Ectodermal cell (in vitro differentiated cells): ENCODE data around the gene MSGN1.

Source experiments
- H3K27ac ChIP-seq: 2 replicates; pipeline ENCODE4 v1.7.0; 2013; ENCODE audit warnings: mild to moderate bottlenecking, low read depth, low read length; ENCODE audit not compliant: insufficient read depth, poor library complexity, severe bottlenecking
- H3K27me3 ChIP-seq: 2 replicates; pipeline ENCODE4 v1.7.0; 2013; ENCODE audit warnings: mild to moderate bottlenecking, low read length; ENCODE audit not compliant: insufficient read depth, control insufficient read depth, poor library complexity, severe bottlenecking
- H3K36me3 ChIP-seq: one replicate; pipeline ENCODE4 v1.7.0; 2013; ENCODE audit warnings: low read length; ENCODE audit not compliant: control insufficient read depth, insufficient read depth
- H3K4me1 ChIP-seq: one replicate; pipeline ENCODE4 v1.7.0; 2013; ENCODE audit warnings: low read length; ENCODE audit not compliant: control insufficient read depth, insufficient read depth
- H3K4me3 ChIP-seq: 2 replicates; pipeline ENCODE4 v1.7.0; 2013; ENCODE audit warnings: low read depth, low read length, control low read depth; ENCODE audit not compliant: insufficient read depth
- H3K9me3 ChIP-seq: 2 replicates; pipeline ENCODE4 v1.7.0; 2013; ENCODE audit warnings: mild to moderate bottlenecking, low read length, moderate library complexity; ENCODE audit not compliant: control insufficient read depth
- WGBS, 2 experiments: methylation state at CpG; one replicate each; pipeline ENCODE4 v1.1.7; 2013; ENCODE audit warnings: missing lambda C conversion rate in 2 of 2; 5-methylcytosine and 5-hydroxymethylcytosine counted together

The MSGN1 gene

GRCh38 chr2:17845806-17846205 is 29.5 kb downstream of the MSGN1 start:
- Histone ChIP-seq H3K4me3 (no peak overlapping the region), H3K36me3 (no peaks in the 10 kb centered on the region), H3K4me1 (peaks cover 13% of the 10 kb centered on the region), H3K9me3 (no peaks in the 10 kb centered on the region), H3K27ac (no peak overlapping the region), H3K27me3 (no peaks in the 10 kb centered on the region)
- 93% methylated on average over 7 of the region's 7 CpGs for WGBS, 2 experiments

- H3K27me3 ChIP-seq: no peaks in the 10 kb centered on the region
- peaks cover 13% of the 10 kb centered on the region for H3K4me1 ChIP-seq
- H3K4me3 ChIP-seq: no peak overlapping the region
- WGBS, 2 experiments: 86 to 92% methylated on average over 2 to 3 of the region's 3 CpGs
- H3K27ac ChIP-seq: no peak overlapping the region
- no peaks in the 10 kb centered on the region for H3K36me3 ChIP-seq
- no peaks in the 10 kb centered on the region for H3K9me3 ChIP-seq
Measured at GRCh38 chr2:17846676-17847075, 30.4 kb downstream of the MSGN1 start.

- Histone ChIP-seq H3K36me3 (no peaks in the 10 kb centered on the region), H3K9me3 (no peaks in the 10 kb centered on the region), H3K27ac (no peak overlapping the region), H3K4me3 (no peak overlapping the region), H3K4me1 (peaks cover 13% of the 10 kb centered on the region), H3K27me3 (no peaks in the 10 kb centered on the region)
- 92 to 94% methylated on average over 2 of the region's 2 CpGs for WGBS, 2 experiments
Measured at GRCh38 chr2:17847236-17847635, 31.0 kb downstream of the MSGN1 start.

- Histone ChIP-seq H3K9me3 (no peaks in the 10 kb centered on the region), H3K4me1 (peaks cover 13% of the 10 kb centered on the region), H3K27me3 (no peaks in the 10 kb centered on the region), H3K27ac (no peak overlapping the region), H3K4me3 (no peak overlapping the region), H3K36me3 (no peaks in the 10 kb centered on the region)
- 64 to 66% methylated on average over 5 of the region's 5 CpGs for WGBS, 2 experiments
Measured at GRCh38 chr2:17849275-17849674, 33.0 kb downstream of the MSGN1 start.

- Histone ChIP-seq H3K4me1 (peaks cover 13% of the 10 kb centered on the region), H3K36me3 (no peaks in the 10 kb centered on the region), H3K9me3 (no peaks in the 10 kb centered on the region), H3K4me3 (no peak overlapping the region), H3K27me3 (no peaks in the 10 kb centered on the region), H3K27ac (no peak overlapping the region)
- WGBS, 2 experiments: 91% methylated on average over 4 of the region's 4 CpGs
Measured at GRCh38 chr2:17850151-17850550, 33.9 kb downstream of the MSGN1 start.

DNA sequence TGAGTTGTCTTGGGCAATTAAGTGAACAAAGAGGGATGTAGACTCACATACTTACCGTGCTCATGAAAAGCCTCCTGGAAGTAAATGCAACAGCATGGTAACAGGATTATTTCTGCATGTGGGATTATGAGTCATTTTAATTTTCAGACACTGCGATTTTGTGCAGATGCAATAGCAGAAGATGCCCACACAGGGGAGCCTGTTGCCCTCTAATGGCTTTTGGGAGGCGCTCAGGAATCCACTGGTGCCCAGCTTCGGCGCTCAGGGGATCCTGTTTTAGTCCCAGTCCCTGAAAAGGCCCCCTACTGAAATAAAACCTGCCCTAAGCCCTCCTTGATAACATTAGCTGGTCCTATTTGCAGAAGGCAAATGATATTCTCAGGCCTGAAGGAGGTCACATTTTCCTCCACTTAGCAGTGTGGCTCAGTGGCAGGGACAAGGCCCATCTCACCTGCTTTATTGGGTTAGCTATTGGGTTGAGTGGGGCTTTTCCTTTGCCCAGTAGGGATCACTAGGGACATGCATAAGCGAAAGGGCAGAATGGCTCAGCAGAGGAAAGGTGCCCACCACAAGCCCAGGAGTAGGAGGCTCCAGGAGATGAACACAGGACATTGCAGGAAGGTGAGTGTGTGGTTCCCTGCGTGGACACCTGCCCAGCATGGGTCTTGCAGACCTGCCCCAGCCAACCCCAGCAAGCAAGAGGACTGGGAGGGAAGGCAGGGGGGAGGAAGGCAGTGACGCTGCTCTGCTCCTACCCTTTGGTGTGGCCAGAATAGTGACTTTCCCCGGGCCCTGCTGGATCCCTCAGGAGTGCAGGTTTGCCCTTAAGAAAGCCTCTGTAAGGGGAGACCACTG is 35.7 kb downstream of the MSGN1 start:
- H3K9me3 ChIP-seq: no peaks in the 10 kb centered on the region
- H3K36me3 ChIP-seq: no peaks in the 10 kb centered on the region
- H3K27me3 ChIP-seq: no peaks in the 10 kb centered on the region
- WGBS, 2 experiments: 52 to 55% methylated on average over 9 of the region's 9 CpGs
- no peak overlapping the region for H3K4me3 ChIP-seq
- H3K27ac ChIP-seq: no peak overlapping the region
- peaks cover 13% of the 10 kb centered on the region for H3K4me1 ChIP-seq

GRCh38 chr2:17853799-17854198 is 37.5 kb downstream of the MSGN1 start:
- H3K27ac ChIP-seq: no peak overlapping the region
- H3K36me3 ChIP-seq: no peaks in the 10 kb centered on the region
- 62 to 76% methylated on average over 4 of the region's 4 CpGs for WGBS, 2 experiments
- H3K9me3 ChIP-seq: no peaks in the 10 kb centered on the region
- no peak overlapping the region for H3K4me3 ChIP-seq
- H3K27me3 ChIP-seq: no peaks in the 10 kb centered on the region
- H3K4me1 ChIP-seq: peaks cover 13% of the 10 kb centered on the region

GRCh38 chr2:17857021-17857420 is 40.8 kb downstream of the MSGN1 start:
- WGBS, 2 experiments: 63 to 66% methylated on average over 3 of the region's 3 CpGs
- Histone ChIP-seq H3K4me1 (no peaks in the 10 kb centered on the region), H3K36me3 (no peaks in the 10 kb centered on the region), H3K27ac (no peak overlapping the region), H3K27me3 (no peaks in the 10 kb centered on the region), H3K4me3 (no peak overlapping the region), H3K9me3 (no peaks in the 10 kb centered on the region)

GRCh38 chr2:17858064-17858463 is 41.8 kb downstream of the MSGN1 start:
- Histone ChIP-seq H3K4me1 (no peaks in the 10 kb centered on the region), H3K9me3 (no peaks in the 10 kb centered on the region), H3K27ac (no peak overlapping the region), H3K27me3 (no peaks in the 10 kb centered on the region), H3K4me3 (no peak overlapping the region), H3K36me3 (no peaks in the 10 kb centered on the region)
- 91% methylated on average over 1 of the region's 1 CpG; no CpG with 5 or more reads in 1 of the 2 experiments for WGBS, 2 experiments

DNA sequence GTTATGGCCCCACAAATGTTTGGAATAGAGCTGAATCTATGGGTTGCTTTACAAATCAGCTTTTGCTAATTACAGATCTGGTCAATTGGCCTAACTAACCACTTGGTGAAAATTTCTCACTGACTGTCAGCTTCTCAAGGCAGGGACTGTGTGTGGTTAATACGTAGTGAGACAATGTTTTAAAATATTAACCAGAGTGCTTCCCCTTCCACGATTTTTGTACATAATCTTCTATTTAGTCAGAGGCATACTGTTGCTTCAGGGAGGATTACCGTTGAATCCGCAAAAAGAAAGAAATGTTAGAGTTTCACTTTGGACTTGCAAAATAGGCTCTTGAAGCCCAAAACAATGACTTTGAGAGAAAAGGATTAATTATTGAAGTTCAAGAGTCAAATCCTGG is 47.3 kb downstream of the MSGN1 start:
- H3K27ac ChIP-seq: no peak overlapping the region
- no peak overlapping the region for H3K4me3 ChIP-seq
- WGBS, 2 experiments: 70 to 94% methylated on average over 3 to 4 of the region's 4 CpGs
- no peaks in the 10 kb centered on the region for H3K27me3 ChIP-seq
- no peaks in the 10 kb centered on the region for H3K36me3 ChIP-seq
- H3K4me1 ChIP-seq: no peaks in the 10 kb centered on the region
- H3K9me3 ChIP-seq: no peaks in the 10 kb centered on the region
